Measurements from ENCODE around the gene COG5.

DNA sequence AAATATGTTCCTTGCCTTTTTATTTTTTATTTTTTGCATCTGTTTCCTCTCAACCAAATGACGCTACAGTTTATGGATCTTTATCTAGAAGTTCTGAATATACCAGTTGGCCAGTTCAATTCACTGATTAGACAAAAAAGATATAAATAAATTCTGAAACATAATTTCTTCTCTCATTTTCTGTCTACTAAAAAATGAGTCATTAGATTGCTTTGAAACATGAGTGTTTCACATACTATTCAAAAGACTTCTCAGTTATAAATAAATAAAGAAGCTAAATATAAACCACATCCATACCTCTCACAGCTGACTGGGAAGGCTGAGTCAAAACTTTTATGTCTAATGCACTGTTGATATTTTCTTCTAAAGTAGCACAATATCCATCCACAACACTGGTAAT, 191.4 kb downstream of the COG5 start:
- TF ChIP-seq, protein P1, sequence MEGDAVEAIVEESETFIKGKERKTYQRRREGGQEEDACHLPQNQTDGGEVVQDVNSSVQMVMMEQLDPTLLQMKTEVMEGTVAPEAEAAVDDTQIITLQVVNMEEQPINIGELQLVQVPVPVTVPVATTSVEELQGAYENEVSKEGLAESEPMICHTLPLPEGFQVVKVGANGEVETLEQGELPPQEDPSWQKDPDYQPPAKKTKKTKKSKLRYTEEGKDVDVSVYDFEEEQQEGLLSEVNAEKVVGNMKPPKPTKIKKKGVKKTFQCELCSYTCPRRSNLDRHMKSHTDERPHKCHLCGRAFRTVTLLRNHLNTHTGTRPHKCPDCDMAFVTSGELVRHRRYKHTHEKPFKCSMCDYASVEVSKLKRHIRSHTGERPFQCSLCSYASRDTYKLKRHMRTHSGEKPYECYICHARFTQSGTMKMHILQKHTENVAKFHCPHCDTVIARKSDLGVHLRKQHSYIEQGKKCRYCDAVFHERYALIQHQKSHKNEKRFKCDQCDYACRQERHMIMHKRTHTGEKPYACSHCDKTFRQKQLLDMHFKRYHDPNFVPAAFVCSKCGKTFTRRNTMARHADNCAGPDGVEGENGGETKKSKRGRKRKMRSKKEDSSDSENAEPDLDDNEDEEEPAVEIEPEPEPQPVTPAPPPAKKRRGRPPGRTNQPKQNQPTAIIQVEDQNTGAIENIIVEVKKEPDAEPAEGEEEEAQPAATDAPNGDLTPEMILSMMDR (IDR thresholded peaks at IDR 0.05 in 2 of 3, conservative IDR thresholded peaks at IDR 0.05 in 1 of 3; ENCODE audit: control insufficient read depth in 2 of 3, extremely low read depth in 1 of 3, insufficient read depth in 1 of 3, low read depth in 3 of 3, low read length in 3 of 3): no peak
- TF ChIP-seq POLR2AphosphoS2 (IDR thresholded peaks at IDR 0.05; ENCODE audit: low read depth, low read length): no peak
- TF ChIP-seq, protein P2, sequence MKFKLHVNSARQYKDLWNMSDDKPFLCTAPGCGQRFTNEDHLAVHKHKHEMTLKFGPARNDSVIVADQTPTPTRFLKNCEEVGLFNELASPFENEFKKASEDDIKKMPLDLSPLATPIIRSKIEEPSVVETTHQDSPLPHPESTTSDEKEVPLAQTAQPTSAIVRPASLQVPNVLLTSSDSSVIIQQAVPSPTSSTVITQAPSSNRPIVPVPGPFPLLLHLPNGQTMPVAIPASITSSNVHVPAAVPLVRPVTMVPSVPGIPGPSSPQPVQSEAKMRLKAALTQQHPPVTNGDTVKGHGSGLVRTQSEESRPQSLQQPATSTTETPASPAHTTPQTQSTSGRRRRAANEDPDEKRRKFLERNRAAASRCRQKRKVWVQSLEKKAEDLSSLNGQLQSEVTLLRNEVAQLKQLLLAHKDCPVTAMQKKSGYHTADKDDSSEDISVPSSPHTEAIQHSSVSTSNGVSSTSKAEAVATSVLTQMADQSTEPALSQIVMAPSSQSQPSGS (IDR thresholded peaks at IDR 0.05; ENCODE audit: low read length): no peak
- TF ChIP-seq STAT3 (IDR thresholded peaks at IDR 0.05; ENCODE audit: low read depth, low read length): no peak
- TF ChIP-seq, protein P3, sequence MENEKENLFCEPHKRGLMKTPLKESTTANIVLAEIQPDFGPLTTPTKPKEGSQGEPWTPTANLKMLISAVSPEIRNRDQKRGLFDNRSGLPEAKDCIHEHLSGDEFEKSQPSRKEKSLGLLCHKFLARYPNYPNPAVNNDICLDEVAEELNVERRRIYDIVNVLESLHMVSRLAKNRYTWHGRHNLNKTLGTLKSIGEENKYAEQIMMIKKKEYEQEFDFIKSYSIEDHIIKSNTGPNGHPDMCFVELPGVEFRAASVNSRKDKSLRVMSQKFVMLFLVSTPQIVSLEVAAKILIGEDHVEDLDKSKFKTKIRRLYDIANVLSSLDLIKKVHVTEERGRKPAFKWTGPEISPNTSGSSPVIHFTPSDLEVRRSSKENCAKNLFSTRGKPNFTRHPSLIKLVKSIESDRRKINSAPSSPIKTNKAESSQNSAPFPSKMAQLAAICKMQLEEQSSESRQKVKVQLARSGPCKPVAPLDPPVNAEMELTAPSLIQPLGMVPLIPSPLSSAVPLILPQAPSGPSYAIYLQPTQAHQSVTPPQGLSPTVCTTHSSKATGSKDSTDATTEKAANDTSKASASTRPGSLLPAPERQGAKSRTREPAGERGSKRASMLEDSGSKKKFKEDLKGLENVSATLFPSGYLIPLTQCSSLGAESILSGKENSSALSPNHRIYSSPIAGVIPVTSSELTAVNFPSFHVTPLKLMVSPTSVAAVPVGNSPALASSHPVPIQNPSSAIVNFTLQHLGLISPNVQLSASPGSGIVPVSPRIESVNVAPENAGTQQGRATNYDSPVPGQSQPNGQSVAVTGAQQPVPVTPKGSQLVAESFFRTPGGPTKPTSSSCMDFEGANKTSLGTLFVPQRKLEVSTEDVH (IDR thresholded peaks at IDR 0.05; ENCODE audit: low read depth, partially characterized antibody): no peak
- no peak for TF ChIP-seq SPI1 (IDR thresholded peaks at IDR 0.05; ENCODE audit: borderline replicate concordance, insufficient read depth, low read depth, low read length)
- TF ChIP-seq TAF1 (IDR thresholded peaks at IDR 0.05; ENCODE audit: borderline replicate concordance, low read depth, low read length): no peak
- TF ChIP-seq TBL1XR1 (IDR thresholded peaks at IDR 0.05; ENCODE audit: low read depth, low read length): no peak
- TF ChIP-seq POLR2A (IDR thresholded peaks at IDR 0.05; ENCODE audit: low read depth, low read length): no peak
- TF ChIP-seq RFX5 (IDR thresholded peaks at IDR 0.05; ENCODE audit: low read depth, low read length): no peak
- no peak for TF ChIP-seq STAT1 (conservative IDR thresholded peaks at IDR 0.05)
- TF ChIP-seq, protein P4, sequence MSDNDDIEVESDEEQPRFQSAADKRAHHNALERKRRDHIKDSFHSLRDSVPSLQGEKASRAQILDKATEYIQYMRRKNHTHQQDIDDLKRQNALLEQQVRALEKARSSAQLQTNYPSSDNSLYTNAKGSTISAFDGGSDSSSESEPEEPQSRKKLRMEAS (IDR thresholded peaks at IDR 0.05; ENCODE audit: low read depth, low read length): no peak
- no peak for TF ChIP-seq EZH2 (IDR thresholded peaks at IDR 0.05; ENCODE audit: borderline replicate concordance, control insufficient read depth, low read depth, low read length)
